Tibial nerve (tissue), 3 donors: ENCODE data around the gene KRTAP12-2.

Source experiments
- POLR2A ChIP-seq, 2 donors: fragments of 450-650 bp; IDR thresholded peaks; one replicate each; pipeline ENCODE4 v1.6.1; 2017; ENCODE audit warnings: antibody characterized with exemption in 2 of 2, mild to moderate bottlenecking in 2 of 2, moderate library complexity in 2 of 2
- TF ChIP-seq, protein P1 (sequence below), 5 experiments: fragments of 200-600 bp in 3 of 5; fragments of 450-650 bp in 2 of 5; sonication (generic) in 3 of 5; IDR thresholded peaks; one replicate each; pipeline ENCODE4 v1.5.1; 2016 to 2019; ENCODE audit warnings: antibody characterized with exemption in 5 of 5, mild to moderate bottlenecking in 3 of 5, moderate library complexity in 2 of 5

GRCh38 chr21:44692798-44693512 lies 26.2 kb upstream of the KRTAP12-2 start:
- TF ChIP-seq, protein P1, sequence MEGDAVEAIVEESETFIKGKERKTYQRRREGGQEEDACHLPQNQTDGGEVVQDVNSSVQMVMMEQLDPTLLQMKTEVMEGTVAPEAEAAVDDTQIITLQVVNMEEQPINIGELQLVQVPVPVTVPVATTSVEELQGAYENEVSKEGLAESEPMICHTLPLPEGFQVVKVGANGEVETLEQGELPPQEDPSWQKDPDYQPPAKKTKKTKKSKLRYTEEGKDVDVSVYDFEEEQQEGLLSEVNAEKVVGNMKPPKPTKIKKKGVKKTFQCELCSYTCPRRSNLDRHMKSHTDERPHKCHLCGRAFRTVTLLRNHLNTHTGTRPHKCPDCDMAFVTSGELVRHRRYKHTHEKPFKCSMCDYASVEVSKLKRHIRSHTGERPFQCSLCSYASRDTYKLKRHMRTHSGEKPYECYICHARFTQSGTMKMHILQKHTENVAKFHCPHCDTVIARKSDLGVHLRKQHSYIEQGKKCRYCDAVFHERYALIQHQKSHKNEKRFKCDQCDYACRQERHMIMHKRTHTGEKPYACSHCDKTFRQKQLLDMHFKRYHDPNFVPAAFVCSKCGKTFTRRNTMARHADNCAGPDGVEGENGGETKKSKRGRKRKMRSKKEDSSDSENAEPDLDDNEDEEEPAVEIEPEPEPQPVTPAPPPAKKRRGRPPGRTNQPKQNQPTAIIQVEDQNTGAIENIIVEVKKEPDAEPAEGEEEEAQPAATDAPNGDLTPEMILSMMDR (IDR thresholded peaks at IDR 0.05), result no peak
- TF ChIP-seq POLR2A (IDR thresholded peaks at IDR 0.05), result no peak
